Stimulated activated CD8-positive, alpha-beta memory T cell treated with anti-CD3 and anti-CD28 coated beads, Interleukin-15, amount 100 ng/mL, for 1 hour (primary cell): Measurements from ENCODE around the gene EPB41L4B.
"Not testable (repeated sequence)": the region's sequence is repeated elsewhere in the genome, so short reads cannot be mapped to it uniquely, and the experiment has no call there.

ENCODE experiments used
- DNase-seq: peaks from one replicate; pipeline ENCODE4 v3.0.0-alpha.2; 2020; ENCODE audit warnings: low read depth

EPB41L4B gene

GRCh38 chr9:109320742-109321448 lies at the start of gene EPB41L4B:
EPB41L4B (minus strand) TSS chr9:109321059; CDS start chr9:109320446, 613 bp downstream.
- peak; percentile 65 for DNase-seq

DNA sequence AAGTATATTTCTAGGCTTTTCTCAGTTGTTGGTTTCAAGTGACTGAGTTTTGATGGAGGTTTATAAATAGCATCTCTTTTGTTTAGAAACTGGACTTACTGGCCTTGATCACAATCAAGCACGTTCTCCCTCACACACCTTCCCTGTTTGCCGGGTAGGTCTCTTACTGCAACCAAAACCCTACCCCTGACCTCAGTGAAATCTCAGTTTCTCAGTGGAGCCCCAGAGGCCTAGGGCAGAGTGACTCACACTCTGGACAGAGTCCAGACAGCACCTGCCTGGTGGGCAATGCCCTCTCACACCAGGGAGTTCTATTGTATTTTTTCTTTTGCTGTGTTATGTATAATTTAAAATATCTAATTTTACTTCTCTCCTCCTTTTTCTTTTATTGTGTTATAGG lies 48.4 kb upstream of the EPB41L4B start:
- DNase-seq: no peak

DNA sequence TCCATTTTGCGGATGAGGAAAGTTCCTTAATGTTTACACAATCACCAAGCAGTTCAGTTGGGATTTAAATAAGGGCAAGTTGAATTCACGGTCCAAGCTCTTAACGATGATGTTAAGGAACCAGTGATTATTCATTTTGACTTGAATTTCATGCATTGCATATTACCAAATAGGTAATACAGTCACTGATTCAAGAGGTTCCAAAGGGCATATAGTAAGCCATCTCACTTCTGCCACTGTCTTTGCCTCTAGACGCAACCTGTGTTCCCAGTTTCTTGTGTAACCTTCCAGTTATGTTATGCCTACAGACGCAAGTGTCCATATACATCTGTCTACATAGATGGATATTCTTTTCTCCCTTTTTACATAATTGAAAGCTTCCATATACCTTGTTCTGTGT lies 39.9 kb upstream of the EPB41L4B start:
- no peak for DNase-seq

- DNase-seq: not testable (repeated sequence)
These were observed 38.2 kb upstream of the EPB41L4B start for GRCh38 chr9:109358968-109359603.

DNA sequence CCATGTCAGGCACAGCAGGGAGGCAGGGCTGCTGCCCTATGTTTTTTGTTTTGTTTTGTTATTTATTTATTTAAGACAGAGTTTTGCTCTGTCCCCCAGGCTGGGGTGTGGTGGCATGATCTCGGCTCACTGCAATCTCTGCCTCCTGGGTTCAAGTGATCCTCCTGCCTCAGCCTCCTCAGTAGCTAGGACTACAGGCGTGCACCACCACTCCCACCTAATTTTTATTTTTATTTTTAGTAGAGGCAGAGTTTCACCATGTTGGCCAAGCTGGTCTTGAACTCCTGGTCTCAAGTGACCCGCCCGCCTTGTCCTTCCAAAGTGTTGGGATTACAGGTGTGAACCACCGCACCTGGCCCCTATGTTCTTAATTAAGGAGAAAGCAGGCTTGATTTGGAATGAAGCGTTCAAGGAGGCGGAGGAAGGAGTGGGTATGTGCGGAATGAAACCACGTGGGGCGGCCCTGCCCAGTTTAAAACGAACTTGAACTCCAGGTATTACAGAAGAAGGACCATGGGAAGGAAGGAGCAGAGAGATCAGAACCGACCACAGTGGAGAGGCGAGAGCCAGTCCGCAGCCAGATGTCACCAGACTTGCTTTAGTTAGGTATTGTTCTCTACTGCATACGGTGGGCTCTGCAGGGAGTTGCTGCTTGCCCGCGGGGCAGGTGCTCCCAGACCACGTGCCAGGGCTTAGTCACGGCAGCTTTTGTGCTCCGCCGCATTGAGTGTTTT lies 34.9 kb upstream of the EPB41L4B start:
- DNase-seq: no peak

- no peak for DNase-seq
These were observed 33.3 kb upstream of the EPB41L4B start for GRCh38 chr9:109354190-109354589.

DNA sequence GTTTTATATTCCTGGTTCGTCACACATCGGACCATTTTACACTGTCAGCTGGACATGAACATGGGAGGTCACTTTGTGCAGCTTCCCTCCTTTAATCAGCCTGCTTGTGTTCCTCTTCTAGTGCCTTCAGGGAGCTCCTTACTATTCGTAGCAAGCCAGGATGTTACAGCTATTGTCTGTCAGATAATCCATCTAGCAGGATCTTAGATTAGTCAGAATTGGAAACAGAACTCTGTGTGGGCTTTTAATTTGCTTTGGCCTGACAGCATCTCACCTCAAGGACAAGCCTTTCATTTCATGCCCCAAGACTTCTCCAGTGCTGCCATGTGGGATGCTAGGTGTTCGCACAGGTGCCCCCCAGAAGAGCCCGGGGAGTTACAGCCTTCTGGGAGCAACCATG lies 30.2 kb upstream of the EPB41L4B start:
- DNase-seq: no peak

GRCh38 chr9:109349421-109349846 lies 28.6 kb upstream of the EPB41L4B start:
- no peak for DNase-seq

- no peak for DNase-seq
These were observed 26.0 kb upstream of the EPB41L4B start for GRCh38 chr9:109346904-109347303.

DNA sequence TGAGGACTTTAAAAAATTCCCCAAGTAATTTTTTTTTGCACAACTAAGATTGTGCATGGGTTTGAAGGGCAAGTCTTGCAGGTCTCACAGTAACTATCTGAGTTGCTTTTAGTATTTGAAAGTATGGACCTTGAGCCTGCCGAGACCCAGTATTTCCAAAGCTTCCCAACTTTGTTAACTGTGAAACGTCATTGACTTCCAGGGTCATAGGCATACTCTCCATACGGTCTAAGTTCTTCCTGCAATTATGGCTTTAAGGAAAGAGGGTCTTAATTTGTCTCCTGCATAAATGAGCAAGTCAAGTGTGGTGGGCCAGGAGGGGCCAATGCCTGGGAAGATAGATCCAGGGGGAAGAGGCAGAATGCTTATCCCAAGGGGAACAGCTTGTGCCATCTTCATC lies 24.0 kb upstream of the EPB41L4B start:
- DNase-seq: no peak

GRCh38 chr9:109342878-109343277 lies 22.0 kb upstream of the EPB41L4B start:
- DNase-seq: no peak

DNA sequence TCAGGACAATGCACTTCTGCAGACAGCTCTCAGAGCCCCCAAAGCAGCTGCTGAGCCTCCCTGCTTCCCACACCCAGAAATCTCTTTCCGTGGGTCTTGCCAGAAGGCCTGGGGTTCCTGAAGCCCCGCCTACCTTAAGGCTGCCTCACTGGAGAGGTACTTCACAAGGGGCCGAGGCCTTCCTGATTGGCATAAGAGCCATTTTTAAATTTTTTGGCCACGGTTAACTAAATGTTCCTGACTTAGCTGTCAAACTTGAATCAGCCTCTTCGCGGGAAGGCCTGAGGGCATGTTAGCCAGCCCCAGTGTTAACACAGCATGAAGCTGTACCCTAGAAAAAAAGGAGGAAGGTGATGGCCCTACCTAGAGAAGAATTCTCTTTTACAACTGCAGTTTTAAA lies 20.7 kb upstream of the EPB41L4B start:
- DNase-seq: no peak

DNA sequence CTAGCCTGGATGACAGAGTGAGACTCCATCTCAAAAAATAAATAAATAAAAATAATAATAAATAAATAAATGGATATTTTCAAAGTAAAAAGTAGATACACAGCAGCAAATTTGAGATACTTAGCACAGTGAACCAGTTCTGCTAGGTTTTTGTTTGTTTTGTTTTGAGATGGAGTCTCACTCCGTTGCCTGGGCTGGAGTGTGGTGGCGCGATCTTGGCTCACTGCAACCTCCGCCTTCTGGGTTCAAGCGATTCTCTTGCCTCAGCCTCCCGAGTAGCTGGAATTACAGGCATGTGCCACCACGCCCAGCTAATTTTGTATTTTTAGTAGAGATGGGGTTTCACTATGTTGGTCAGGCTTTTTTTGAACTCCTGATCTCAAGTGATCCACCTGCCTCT lies 20.1 kb upstream of the EPB41L4B start:
- not testable (repeated sequence) for DNase-seq

DNA sequence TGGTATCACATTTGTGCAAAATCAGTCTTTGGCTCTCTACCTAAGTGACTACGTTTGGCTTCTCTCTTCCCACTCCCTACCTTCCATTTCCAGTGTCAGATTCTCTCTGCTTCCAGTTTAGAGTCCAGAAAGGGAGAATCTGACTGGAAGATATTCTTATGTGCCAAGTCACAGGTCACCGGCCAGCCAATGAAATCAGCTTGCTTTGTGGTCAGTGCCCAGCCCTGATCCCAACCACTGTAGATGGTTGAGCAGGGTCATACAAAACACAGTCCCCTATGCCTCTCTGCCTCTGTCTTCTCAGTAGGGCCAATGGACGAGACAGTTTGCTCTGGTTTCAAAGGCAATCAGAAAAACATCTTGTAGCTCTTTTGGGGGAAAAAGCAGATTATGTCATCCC lies 15.6 kb upstream of the EPB41L4B start:
- DNase-seq: no peak

DNA sequence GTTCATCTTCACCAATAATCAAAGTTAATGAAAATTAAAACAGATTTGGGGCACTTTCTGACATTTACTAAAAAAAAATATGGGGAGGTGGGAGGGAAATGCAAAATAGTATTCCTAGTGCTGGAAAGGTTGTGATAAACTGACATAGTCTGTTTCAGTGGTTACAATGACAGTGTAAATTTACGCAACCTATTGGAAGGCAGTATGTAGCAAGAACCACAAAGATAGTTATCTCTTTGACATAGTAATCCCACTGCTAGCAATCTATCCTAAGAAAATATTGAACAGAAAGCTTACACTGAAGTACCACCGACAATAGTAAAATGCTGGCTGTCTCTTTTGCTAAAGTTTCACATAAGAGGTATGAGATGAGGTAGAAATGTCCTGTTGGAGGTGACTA lies 15.1 kb upstream of the EPB41L4B start:
- no peak for DNase-seq

DNA sequence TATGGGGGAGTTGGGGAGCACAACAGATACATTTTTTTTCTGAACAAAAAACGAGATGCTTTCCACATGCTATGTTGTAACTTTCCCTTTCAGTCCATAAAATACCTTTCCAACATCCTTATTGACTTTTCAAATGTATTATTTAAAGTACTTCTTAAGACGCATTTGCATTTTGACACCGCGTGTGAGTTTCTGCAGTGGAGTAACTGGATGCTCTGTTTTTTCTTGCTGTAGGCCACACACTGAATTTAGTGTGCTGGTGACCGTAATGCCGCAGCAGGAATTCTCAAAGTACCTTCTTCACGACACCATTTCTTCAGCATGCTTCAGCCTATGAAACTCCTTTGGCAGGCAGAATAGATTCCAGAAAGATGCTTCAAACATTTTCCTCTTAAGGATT lies 14.3 kb upstream of the EPB41L4B start:
- no peak for DNase-seq

GRCh38 chr9:109331353-109331752 lies 10.5 kb upstream of the EPB41L4B start:
- DNase-seq: no peak

DNA sequence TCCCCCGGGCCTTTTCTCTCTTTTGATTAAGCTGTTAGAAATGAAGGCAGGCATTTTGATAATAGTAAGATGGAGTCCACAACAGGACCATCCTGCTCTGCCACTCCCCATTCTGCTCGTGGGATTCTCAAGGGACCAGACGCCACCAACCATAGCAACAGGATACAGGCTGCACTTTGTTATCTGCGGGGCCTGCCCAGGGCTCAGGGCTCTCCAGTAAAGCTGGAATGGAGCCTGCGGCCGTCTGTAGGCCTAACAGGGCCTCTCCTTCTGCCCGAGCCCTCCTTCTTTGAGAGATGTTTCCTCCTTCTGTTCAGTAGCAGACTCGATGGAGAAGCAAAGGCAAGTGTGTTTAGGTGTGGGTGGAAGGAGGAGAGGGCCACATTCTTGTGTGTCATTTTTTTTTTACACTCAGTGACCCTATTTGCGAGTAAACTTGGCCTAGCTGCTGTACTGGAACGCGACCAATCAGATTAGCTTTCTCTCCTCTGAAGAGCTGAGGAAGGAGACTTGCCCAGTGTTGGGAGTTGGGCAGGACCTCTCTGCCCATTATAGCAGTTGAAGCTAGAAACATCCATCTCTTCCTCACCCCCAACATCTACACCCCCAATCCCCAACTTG lies 8.9 kb upstream of the EPB41L4B start:
- DNase-seq: no peak

- no peak for DNase-seq
These were observed 8.2 kb upstream of the EPB41L4B start for GRCh38 chr9:109328978-109329637.

DNA sequence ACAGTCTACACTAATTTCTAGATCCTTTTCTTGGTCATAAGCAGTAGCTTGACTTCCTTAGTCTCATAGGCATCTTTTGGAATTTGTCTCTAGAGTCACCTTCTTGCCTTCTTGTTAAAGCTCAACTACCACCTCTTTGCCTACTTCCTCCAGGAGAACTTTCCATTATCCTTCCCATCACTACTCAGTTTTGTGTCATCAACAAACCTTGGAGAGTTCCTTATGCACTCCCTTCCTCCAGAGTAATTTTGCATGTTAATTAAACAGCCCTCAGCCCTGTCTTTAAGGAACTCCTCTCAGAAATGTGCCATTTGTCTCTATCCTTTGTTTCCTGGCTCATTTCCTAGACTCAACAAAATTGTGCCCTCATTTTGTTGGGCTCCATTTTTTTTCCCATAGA lies 4.2 kb upstream of the EPB41L4B start:
- DNase-seq: no peak

GRCh38 chr9:109323771-109324170 lies 2.9 kb upstream of the EPB41L4B start:
- DNase-seq: no peak

DNA sequence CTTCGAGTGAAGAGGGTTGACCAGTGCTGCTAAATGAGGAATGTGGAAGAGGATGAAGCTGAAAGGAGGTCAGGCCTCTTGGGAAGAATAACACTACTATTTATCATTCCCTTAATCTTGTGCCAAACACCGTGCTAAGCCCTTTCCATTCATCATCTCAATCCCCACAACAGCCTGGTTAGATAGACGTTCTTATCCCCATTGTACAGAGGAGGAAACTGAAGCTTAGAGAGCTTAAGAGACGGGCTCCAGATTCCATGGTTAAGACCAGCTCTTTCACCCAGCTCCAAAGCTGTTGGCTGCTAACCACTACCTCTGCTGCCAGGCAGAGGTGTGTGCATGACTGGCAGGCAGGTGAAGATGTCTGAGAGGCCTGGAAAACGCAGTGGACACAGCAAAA lies 868 bp upstream of the EPB41L4B start:
- no peak for DNase-seq
